Liver (tissue), 9 donors: ENCODE measurements around the gene WASF2. TPM values are rescaled to one million over a fixed set of nuclear protein-coding genes. Genes with fewer than 3 reads are reported as not detected.
A peak's percentile ranks its signal among the peaks of the same experiment; 100 is the strongest.
"Not testable (repeated sequence)": the region's sequence is repeated elsewhere in the genome, so short reads cannot be mapped to it uniquely, and the experiment has no call there.

Experiments
- DNase-seq: peaks from one replicate; pipeline ENCODE4 v3.0.0-alpha.2; 2017; ENCODE audit warnings: low spot score
- H3K27ac ChIP-seq, 2 donors: one replicate each; pipeline ENCODE4 v1.7.0; 2013; ENCODE audit warnings: inconsistent platforms in 2 of 2, low read length in 2 of 2, control low read depth in 1 of 2, low read depth in 1 of 2, mild to moderate bottlenecking in 1 of 2
- H3K27me3 ChIP-seq, 4 donors: one replicate each; pipeline versions ENCODE4 v1.6.1 to v1.7.0; 2013; ENCODE audit warnings: low read length in 3 of 4, inconsistent platforms in 1 of 4, mild to moderate bottlenecking in 1 of 4, moderate library complexity in 1 of 4; ENCODE audit not compliant: control insufficient read depth in 4 of 4, insufficient read depth in 4 of 4
- H3K36me3 ChIP-seq, 4 donors: one replicate each; pipeline versions ENCODE4 v1.6.1 to v1.7.0; 2013; ENCODE audit warnings: low read length in 3 of 4, mild to moderate bottlenecking in 3 of 4, low read depth in 1 of 4, moderate library complexity in 1 of 4; ENCODE audit not compliant: control insufficient read depth in 4 of 4, insufficient read depth in 3 of 4
- H3K4me1 ChIP-seq, 4 donors: one replicate each; pipeline versions ENCODE4 v1.6.1 to v1.7.0; 2013; ENCODE audit warnings: low read length in 3 of 4, mild to moderate bottlenecking in 3 of 4, moderate library complexity in 1 of 4; ENCODE audit not compliant: control insufficient read depth in 4 of 4, insufficient read depth in 4 of 4
- H3K4me3 ChIP-seq, 3 donors: one replicate each; pipeline versions ENCODE4 v1.6.1 to v1.7.0; 2013; ENCODE audit warnings: low read length in 3 of 3, control low read depth in 1 of 3, low read depth in 1 of 3, mild to moderate bottlenecking in 1 of 3
- H3K9ac ChIP-seq, 2 donors: one replicate each; pipeline ENCODE4 v1.7.0; 2013; ENCODE audit warnings: low read length in 2 of 2, mild to moderate bottlenecking in 2 of 2, moderate library complexity in 2 of 2, control low read depth in 1 of 2, low read depth in 1 of 2
- H3K9me3 ChIP-seq, 4 donors: one replicate each; pipeline versions ENCODE4 v1.6.1 to v1.7.0; 2013; ENCODE audit warnings: low read length in 3 of 4; ENCODE audit not compliant: control insufficient read depth in 4 of 4
- FOXA1 ChIP-seq: IDR thresholded peaks from 2 replicates; pipeline ENCODE4 v1.6.1; 2016; ENCODE audit warnings: antibody characterized with exemption
- GABPA ChIP-seq, 2 donors: IDR thresholded peaks in 1 of 2; conservative IDR thresholded peaks in 1 of 2; 2 replicates each; pipeline ENCODE4 v1.6.1; 2016; ENCODE audit warnings: antibody characterized with exemption in 2 of 2, mild to moderate bottlenecking in 1 of 2, moderate library complexity in 1 of 2
- HNF4A ChIP-seq, 2 donors: conservative IDR thresholded peaks; 2 replicates each; pipeline ENCODE4 v1.6.1; 2016; ENCODE audit warnings: antibody characterized with exemption in 2 of 2, mild to moderate bottlenecking in 2 of 2
- HNF4G ChIP-seq: IDR thresholded peaks from 2 replicates; pipeline ENCODE4 v1.6.1; 2016; ENCODE audit warnings: antibody characterized with exemption
- JUND ChIP-seq, 2 donors: IDR thresholded peaks; 2 replicates each; pipeline ENCODE4 v1.6.1; 2016; ENCODE audit warnings: antibody characterized with exemption in 2 of 2
- MAX ChIP-seq: IDR thresholded peaks from 2 replicates; pipeline ENCODE4 v1.6.1; 2016; ENCODE audit warnings: antibody characterized with exemption
- NR2F2 ChIP-seq: IDR thresholded peaks from 2 replicates; pipeline ENCODE4 v1.6.1; 2016; ENCODE audit warnings: antibody characterized with exemption
- RAD21 ChIP-seq, 2 donors: IDR thresholded peaks; 2 replicates each; pipeline ENCODE4 v1.6.1; 2016; ENCODE audit warnings: antibody characterized with exemption in 2 of 2, mild to moderate bottlenecking in 2 of 2
- RXRA ChIP-seq, 2 donors: IDR thresholded peaks; 2 replicates each; pipeline ENCODE4 v1.6.1; 2017 to 2018; ENCODE audit warnings: antibody characterized with exemption in 2 of 2, mild to moderate bottlenecking in 1 of 2
- SP1 ChIP-seq: IDR thresholded peaks from 2 replicates; pipeline ENCODE4 v1.6.1; 2018; ENCODE audit warnings: antibody characterized with exemption, mild to moderate bottlenecking
- TAF1 ChIP-seq: conservative IDR thresholded peaks from 2 replicates; pipeline ENCODE4 v1.6.1; 2016; ENCODE audit warnings: antibody characterized with exemption, mild to moderate bottlenecking
- YY1 ChIP-seq: IDR thresholded peaks from 2 replicates; pipeline ENCODE4 v1.6.1; 2016; ENCODE audit warnings: antibody characterized with exemption, mild to moderate bottlenecking
- WGBS: extraction: QIAGEN DNeasy Blood & Tissue Kit; methylation state at CpG from one replicate; pipeline ENCODE4 v1.1.7; 2013; 5-methylcytosine and 5-hydroxymethylcytosine counted together
- polyA plus RNA-seq, 2 donors: library from polyadenylated mRNA; stranded (reverse) in 1 of 2; unstranded in 1 of 2; fragments of 200-250 nt in 1 of 2; fragments of >200 nt in 1 of 2; fragmentation: Nextera tagmentation in 1 of 2; extraction: Ambion mirVana in 1 of 2; gene quantifications; one replicate each; pipeline versions ENCODE4 v1.2.1 to v1.2.3, GENCODE V29; 2013 to 2015
- total RNA-seq, 2 donors: library from RNA; depleted of rRNA; stranded (reverse); fragments of >200 nt; gene quantifications; one replicate each; pipeline ENCODE4 v1.2.3, GENCODE V29; 2014
- donor health status: healthy.
- donor health status: healthy.
- donor health status: healthy.
- donor health status: healthy.
- donor health status: healthy.

WASF2 gene
- total and polyA plus RNA-seq, 4 donors = 11.6 to 37.7 (median 18.7) TPM

- WGBS = 55% methylated on average over 13 of the region's 13 CpGs
- DNase-seq = no peak
- Histone ChIP-seq H3K9ac (no peak overlapping the region), H3K27ac (peak overlapping the region; percentile 52 to 59), H3K36me3 (no peaks in the 10 kb centered on the region), H3K4me3 (no peak overlapping the region), H3K4me1 (peaks cover 0 to 4% (median 2%) of the 10 kb centered on the region in 4 donors), H3K9me3 (no peaks in the 10 kb centered on the region), H3K27me3 (no peaks in the 10 kb centered on the region)
- TF ChIP-seq NR2F2 = peak; percentile 83
- no peak for TF ChIP-seq FOXA1
- no peak for TF ChIP-seq JUND (IDR thresholded peaks at IDR 0.05)
- peak in 1 of 2 donors; percentile 8 for TF ChIP-seq RXRA (IDR thresholded peaks at IDR 0.05)
Observed at GRCh38 chr1:27504588-27505419, 14.8 kb upstream of the WASF2 start.

GRCh38 chr1:27503844-27504587 lies 14.0 kb upstream of the WASF2 start:
- no peaks in the 10 kb centered on the region for H3K36me3 ChIP-seq
- 70% methylated on average over 12 of the region's 12 CpGs for WGBS
- H3K9me3 ChIP-seq = no peaks in the 10 kb centered on the region
- H3K4me3 ChIP-seq = no peak overlapping the region
- H3K27ac ChIP-seq = peak overlapping the region; percentile 42 to 63
- no peaks in the 10 kb centered on the region for H3K27me3 ChIP-seq
- TF ChIP-seq SP1 (no peak), JUND (IDR thresholded peaks at IDR 0.05) (no peak), HNF4G (no peak), MAX (no peak), HNF4A (conservative IDR thresholded peaks at IDR 0.05) (no peak)
- H3K9ac ChIP-seq = no peak overlapping the region
- H3K4me1 ChIP-seq = peaks cover 0 to 4% (median 2%) of the 10 kb centered on the region in 4 donors
- no peak for DNase-seq

- no peaks in the 10 kb centered on the region for H3K36me3 ChIP-seq
- no peaks in the 10 kb centered on the region for H3K27me3 ChIP-seq
- H3K4me3 ChIP-seq = no peak overlapping the region
- H3K9me3 ChIP-seq = no peaks in the 10 kb centered on the region
- H3K4me1 ChIP-seq = peaks cover 0 to 4% (median 2%) of the 10 kb centered on the region in 4 donors
- H3K27ac ChIP-seq = no peak overlapping the region
- over 99% methylated on average over 2 of the region's 2 CpGs for WGBS
- no peak for DNase-seq
- H3K9ac ChIP-seq = no peak overlapping the region
- TF ChIP-seq RAD21 (IDR thresholded peaks at IDR 0.05) = no peak
- no peak for TF ChIP-seq MAX
- no peak for TF ChIP-seq TAF1
- TF ChIP-seq YY1 = no peak
- TF ChIP-seq SP1 = no peak
- no peak for TF ChIP-seq GABPA (IDR thresholded peaks at IDR 0.05 in 1 of 2, conservative IDR thresholded peaks at IDR 0.05 in 1 of 2)
- TF ChIP-seq HNF4G = no peak
- no peak for TF ChIP-seq JUND (IDR thresholded peaks at IDR 0.05)
Observed at GRCh38 chr1:27503033-27503432, 13.1 kb upstream of the WASF2 start.

- not testable (repeated sequence) for H3K9me3 ChIP-seq, H3K27ac ChIP-seq, H3K4me3 ChIP-seq, H3K27me3 ChIP-seq, DNase-seq, H3K4me1 ChIP-seq, H3K36me3 ChIP-seq, H3K9ac ChIP-seq
- WGBS = 97% methylated on average over 2 of the region's 2 CpGs
Observed at GRCh38 chr1:27501159-27501558, 11.2 kb upstream of the WASF2 start.
